Forelimb muscle (tissue), 1 donor: ENCODE results near the gene TBC1D3B. TPM values are rescaled to one million over a fixed set of nuclear protein-coding genes. Genes with fewer than 3 reads are reported as not detected.
"Not testable (repeated sequence)": the region's sequence is repeated elsewhere in the genome, so short reads cannot be mapped to it uniquely, and the experiment has no call there.

ENCODE experiments used
- DNase-seq: peaks from one replicate; pipeline ENCODE4 v3.0.0-alpha.2; 2013; ENCODE audit warnings: low read depth
- polyA plus RNA-seq: library from polyadenylated mRNA; unstranded; fragments of 120-200 nt; gene quantifications from one replicate; pipeline ENCODE4 v1.2.1, GENCODE V29; 2013; ENCODE audit not compliant: insufficient read length

Gene TBC1D3B
- polyA plus RNA-seq = 14.6 TPM

DNA sequence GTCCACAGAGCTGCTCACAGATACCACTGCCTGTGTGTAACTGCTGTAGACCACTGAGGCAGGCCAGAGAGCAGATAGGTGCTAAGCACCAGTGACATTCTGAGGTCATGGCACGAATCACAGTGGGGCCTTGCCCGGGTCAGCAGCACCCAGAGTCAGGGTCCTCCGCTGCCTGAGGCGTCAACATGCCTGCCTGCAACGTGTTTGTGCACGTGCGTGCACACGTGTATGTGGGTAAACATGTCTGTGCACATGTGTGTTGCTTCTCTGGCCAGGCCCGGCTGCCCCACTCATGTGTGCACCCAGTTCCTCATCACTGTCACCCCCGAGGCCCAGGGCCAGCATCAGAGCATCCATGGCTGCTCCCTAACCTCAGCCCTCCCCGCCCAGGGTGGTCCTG is at the start of gene TBC1D3B:
Gene TBC1D3B (minus strand): TSS at position 101 of the 400 bp plus-strand sequence. CDS start 1,586 bp downstream, outside the sequence.
- DNase-seq = not testable (repeated sequence)

DNA sequence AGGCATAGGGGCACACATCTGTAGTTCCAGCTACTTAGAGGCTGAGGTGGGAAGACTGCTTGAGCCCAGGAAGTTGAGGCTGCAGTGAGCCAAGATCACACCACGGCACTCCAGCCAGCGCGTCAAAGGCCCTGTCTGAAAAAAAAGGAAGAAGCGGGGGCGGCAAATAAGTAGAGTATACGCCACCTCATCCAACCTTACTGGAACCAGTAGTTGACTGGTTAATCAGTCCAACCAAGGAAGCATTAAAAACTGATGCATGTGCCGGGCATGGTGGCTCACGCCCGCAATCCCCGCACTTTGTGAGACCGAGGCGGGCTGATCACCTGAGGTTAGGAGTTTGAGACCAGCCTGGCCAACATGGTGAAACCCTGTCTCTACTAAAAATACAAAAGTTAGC is 46.5 kb upstream of the TBC1D3B start:
- DNase-seq = not testable (repeated sequence)

DNA sequence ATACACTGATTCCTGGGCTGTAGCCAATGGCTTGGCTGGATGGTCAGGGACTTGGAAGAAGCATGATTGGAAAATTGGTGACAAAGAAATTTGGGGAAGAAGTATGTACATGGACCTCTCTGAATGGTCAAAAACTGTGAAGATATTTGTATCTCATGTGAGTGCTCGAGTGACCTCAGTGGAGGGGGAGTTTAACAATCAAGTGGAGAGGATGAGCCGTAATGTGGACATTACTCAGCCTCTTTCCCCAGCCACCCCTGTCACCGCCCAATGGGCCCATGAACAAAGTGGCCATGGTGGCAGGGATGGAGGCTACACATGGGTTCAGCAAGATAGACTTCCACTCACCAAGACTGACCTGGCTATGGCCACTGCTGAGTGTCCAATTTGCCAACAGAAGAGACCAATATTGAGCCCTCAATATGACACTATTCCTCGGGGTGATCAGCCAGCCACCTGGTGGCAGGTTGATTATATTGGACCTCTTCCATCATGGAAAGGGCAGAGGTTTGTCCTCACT is 45.2 kb upstream of the TBC1D3B start:
- not testable (repeated sequence) for DNase-seq

DNA sequence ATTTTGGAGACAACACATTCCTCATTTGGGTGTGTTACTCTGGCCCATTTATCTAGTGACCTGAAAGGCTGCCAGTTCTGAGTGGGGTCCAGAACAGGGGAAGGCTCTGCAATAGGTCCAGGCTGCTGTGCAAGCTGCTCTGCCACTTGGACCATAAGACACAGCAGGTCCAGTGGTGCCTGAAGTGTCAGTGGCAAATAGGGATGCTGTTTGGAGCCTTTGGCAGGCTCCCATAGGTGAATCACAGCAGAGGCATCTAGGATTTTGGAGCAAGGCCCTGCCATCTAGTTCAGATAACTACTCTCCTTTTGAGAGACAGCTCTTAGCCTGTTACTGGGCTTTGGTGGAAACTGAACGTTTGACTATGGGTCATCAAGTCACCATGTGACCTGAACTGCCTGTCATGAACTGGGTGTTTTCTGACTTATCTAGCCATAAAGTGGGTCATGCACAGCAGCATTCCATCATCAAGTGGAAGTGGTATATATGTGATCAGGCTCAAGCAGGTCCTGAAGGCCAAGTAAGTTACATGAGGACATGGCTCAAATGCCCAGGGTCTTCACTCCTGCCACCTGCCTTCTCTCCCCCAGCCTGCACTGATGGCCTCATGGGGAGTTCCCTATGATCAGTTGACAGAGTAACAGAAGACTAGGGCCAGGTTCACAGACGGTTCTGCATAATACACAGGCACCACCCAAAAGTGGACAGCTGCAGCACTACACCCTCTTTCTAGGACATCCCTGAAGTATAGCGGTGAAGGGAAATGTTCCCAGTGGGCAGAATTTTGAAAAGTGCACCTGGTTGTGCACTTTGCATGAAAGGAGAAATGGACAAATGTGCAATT is 44.5 kb upstream of the TBC1D3B start:
- not testable (repeated sequence) for DNase-seq

DNA sequence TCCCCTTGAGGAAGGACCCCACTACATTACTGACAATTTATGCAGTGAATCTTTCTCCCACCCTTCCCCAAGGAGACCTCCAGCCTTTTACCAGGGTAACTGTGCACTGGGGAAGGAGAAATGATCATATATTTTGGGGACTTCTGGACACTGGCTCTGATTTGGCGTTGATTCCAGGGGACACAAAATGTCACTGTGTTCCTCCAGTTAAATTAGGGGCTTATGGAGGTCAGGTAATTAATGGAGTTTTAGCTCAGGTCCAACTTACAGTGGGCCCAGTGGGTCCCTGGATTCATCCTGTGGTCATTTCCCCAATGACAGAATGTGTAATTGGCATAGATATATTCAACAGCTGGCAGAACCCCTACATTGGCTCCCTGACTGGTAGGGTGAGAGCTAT is 43.1 kb upstream of the TBC1D3B start:
- DNase-seq = not testable (repeated sequence)

DNA sequence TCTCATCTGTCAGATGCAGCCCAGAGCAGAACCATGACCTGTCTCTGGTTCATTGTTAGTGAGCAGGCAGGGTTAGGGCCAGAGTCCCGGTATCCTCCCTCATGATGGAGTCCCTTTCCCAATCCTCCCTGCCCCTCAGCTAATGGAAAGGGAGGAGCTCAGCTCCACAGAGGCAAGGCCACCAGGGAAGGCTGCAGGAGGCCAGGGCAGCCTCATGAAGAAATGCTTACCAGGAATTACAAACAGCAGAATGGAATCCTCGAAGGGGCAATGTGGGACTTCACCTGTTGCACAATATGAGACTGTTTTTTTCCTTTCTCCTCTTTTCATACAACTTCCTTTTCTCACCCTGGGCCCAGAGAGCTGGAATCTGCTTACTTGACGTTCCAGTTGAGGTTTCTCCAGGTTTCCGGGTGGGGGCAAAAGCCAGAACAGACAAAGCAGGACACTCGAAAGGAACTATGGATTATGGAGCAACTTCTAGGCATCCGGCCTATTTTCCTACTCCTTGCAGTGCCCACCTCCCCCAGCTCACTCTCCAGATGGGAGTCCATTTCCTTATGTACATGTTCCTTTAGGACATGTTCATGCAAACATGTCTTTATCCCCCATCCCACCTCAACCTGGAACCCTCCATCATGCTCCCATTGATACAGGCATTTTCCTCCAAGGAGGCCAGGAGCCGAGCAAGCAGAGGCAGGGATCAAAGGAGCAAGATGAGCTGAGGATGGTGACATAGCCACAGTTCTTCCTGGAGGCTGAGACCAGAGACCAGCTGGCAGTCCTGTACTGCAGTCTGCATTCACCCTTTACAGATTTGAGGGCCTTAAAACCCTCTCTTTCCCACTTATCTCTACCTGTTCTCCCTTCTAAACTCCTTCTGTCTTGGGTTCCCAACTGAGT is 39.2 kb upstream of the TBC1D3B start:
- DNase-seq = not testable (repeated sequence)

DNA sequence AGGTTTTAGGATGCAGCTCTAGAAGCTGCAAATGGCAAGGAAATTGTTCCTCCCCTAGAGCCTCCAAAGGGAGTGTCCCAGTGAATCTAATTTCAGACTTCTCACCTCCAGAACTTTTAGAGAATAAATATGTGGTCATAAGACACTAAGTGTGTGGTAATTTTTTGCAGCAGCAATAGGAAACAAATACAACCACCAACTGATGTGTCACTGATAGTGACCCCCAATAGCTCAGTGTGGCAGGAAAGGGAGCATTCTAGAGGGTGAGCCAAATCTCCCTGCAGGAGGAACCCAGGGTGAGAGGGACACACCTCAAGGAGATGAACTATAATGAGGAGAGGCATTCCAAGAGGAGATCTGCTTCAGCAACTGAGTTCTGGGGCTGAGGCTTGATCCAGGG is 38.5 kb upstream of the TBC1D3B start:
- no peak for DNase-seq

DNA sequence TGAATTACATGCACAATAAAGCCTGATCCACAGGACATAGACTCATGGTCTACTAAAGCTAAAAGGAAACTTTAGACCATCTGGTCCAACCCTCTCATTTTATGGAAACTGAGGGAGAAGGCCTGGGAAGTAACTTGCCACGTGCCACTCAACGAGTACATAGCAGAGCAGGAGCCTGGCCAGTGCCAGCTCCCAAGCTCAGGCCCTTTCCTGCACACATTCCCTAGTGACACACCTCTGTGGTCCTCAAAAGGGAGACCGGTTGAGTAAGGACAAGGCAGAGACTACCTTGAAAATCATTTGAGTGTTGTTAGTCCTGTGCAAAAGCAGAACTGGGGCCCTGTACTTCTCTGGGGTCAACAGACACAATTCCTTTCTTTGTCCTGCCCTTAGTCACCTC is 37.3 kb upstream of the TBC1D3B start:
- no peak for DNase-seq

DNA sequence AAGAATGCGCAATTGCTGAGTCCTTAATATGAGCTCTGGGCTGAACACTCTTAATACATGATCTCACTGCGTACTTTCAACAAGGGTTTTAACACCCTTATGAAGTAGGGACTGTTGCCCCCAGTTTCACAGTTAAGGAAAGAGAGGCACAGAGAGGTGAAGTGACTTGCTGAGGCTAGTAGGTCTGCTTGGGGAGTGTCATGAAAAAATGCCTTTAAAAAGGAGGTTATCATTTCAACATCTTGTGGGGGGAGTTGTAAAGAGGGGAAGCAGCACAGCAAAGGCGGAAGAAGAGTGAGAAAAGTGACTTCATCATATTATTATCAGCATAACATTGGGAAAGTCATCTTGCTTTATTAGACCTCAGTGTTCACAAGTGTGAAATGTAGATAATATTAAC is 36.5 kb upstream of the TBC1D3B start:
- no peak for DNase-seq

DNA sequence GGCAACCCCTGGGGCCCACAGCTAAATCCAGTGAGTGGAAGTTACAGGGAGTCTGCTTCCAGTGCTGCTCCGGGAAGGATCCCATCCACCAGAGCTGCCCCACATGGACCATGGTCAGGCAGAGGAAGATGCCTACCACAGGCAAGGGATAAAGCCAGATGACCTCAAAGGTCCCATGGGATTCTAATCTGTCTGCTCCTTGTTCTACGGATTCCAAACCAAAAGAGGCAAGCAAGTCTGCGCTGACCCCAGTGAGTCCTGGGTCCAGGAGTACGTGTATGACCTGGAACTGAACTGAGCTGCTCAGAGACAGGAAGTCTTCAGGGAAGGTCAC is 35.8 kb upstream of the TBC1D3B start:
- no peak for DNase-seq

DNA sequence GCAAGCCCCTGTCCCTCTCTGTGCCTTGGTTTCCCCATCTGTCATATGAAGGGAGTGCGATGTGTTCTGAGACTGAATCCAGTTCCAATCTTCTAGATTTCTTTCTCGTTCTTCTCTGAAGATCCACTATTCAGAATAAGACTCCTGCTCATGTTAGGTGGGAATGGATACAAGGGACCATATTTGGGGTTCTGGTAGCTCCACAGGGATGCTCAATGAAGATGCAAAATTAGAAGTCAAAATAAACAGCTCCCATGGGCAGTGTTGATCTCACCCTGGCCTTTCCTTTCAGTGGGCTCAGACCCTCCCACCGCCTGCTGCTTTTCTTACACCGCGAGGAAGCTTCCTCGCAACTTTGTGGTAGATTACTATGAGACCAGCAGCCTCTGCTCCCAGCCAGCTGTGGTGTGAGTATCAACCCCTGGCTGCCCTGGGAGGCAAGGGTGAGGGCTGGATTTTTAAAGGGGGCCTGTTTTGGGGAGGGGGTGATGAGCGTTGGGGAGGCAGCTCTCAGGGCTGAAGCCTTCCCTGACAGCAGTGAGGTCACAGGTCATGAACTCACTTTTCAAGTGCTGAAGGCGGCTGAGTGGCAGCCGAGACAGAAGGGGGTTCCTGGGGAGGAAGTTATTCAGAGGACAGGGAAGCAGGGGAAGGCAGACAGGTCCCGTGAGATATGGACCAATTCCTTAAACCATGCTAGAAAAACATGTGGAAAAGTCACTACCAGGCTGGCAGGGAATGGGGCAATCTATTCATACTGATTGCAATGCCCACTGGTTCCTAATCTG is 35.2 kb upstream of the TBC1D3B start:
- DNase-seq = not testable (repeated sequence)

DNA sequence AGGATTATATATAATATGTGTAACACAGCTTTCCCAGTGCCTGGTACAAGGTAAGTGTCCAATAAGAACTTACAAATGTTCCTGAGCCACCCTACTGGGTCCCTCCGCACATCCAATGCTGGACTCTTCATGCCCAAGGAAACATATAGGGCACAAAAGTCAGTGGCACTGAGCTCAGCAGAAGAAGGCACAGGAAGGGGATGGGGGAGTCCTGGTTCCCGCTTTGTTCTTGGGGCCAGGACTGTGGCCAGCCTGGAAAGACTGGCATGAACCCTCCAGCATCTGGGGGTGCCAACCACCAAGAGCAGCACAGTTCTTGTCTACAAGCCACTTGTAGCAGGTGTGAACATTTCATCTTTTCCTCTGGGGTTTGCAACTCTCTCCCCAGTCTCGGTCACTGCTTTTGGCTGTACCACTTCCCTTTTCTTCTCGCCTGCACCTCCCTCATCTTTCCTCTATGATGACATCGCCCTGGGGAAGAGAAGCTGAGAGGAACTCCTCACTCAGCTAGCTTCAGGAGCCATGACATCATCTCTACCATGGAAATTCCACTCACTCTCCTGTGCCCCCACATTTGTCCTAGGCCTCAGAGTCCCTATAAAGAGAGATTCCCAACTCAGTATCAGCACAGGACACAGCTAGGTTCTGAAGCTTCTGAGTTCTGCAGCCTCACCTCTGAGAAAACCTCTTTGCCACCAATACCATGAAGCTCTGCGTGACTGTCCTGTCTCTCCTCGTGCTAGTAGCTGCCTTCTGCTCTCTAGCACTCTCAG is 34.2 kb upstream of the TBC1D3B start, which contains the start of gene CCL4L2:
Gene CCL4L2 (plus strand): TSS at position 625 of the 773 bp plus-strand sequence.
- DNase-seq = not testable (repeated sequence)

DNA sequence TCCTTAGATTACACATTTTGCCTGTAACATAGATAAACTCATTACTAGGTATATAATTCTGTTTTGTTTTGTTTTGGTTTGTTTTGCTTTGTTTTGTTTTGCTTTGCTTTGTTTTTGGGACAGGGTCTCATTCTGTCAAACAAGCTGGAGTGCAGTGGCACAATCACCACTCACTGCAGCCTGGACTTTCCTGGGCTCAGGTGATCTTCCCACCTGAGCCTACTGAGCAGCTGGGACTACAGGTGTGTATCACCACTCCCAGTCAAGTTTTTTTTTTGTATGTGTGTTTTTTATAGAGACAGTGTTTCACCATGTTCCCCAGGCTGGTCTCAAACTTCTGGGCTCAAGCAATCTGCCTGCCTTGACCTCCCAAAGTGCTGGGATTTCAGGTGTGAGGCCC is 33.1 kb upstream of the TBC1D3B start:
- no peak for DNase-seq

DNA sequence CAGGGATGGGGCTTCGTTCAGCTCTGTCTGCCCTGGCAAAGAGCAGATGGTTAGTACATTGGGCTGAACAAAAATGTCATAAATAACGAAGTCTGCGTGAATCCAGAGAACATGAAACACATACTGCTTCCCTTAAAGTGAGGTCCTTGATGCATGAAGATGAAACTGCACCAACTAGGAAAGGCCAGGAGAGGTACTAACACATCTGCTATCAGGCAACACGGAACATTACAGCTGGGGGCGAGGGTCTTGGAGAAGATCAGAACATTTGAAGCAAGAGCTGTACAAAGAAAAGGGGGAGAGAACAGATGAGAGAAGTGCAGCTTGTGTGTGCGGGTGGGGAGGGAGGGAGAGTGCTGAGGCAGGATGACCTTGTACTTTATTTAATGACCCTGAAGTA is 30.9 kb upstream of the TBC1D3B start:
- DNase-seq = not testable (repeated sequence)

DNA sequence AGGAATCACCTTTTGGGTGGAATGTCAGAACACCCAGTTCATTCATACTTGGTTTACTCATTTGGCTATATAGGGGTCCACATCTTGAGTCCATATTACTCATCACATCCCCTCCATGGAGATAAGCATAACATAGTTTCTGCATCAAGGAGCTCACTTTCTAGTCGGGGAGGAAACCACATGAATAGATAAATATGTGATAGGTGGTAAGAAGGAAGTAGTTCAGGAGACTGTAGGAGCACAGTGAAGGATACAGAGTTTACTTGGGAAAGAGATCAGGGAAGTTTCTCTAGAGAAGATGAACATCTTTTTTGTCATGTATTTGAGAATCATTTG is 30.0 kb upstream of the TBC1D3B start:
- DNase-seq = not testable (repeated sequence)

DNA sequence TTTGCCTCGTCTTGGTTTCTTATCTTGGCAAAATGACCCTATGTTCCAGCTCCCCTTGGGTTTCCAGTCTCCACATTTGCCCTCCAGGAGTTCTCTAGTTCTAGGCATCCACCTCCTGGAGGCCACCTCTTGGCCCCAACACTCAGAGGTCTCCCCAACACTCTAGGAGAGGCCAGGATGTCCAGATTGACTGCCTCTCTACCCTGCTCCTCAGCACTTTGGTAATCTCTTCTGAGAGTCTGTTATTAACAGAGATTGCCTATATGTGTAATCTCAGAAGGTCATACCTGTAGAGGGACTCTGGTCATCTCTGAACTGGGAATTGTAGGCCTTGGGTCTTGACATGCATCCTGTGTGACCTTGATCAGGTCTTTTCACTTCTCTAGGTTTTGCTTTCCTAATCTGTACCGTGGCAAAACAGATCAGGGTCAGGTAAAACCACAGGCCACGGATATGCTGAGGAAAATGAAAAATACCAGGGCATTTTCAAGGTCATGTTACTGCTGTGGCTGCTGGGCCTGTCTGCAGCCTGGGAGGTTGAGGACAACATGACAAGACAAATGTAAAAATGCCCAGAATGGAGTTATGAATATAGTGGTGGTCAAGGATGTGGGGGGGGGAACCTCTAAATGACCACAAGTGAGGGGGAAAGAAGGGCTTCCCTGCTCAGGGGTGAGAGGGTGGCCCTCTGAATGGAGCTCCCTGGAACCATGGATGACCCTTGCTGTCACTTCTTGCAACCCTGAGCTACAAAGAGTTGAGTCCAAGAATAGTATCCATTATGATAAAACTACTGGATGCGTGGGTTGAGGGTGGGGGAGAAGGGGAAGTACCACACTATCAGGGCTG is 29.4 kb upstream of the TBC1D3B start:
- DNase-seq = no peak

DNA sequence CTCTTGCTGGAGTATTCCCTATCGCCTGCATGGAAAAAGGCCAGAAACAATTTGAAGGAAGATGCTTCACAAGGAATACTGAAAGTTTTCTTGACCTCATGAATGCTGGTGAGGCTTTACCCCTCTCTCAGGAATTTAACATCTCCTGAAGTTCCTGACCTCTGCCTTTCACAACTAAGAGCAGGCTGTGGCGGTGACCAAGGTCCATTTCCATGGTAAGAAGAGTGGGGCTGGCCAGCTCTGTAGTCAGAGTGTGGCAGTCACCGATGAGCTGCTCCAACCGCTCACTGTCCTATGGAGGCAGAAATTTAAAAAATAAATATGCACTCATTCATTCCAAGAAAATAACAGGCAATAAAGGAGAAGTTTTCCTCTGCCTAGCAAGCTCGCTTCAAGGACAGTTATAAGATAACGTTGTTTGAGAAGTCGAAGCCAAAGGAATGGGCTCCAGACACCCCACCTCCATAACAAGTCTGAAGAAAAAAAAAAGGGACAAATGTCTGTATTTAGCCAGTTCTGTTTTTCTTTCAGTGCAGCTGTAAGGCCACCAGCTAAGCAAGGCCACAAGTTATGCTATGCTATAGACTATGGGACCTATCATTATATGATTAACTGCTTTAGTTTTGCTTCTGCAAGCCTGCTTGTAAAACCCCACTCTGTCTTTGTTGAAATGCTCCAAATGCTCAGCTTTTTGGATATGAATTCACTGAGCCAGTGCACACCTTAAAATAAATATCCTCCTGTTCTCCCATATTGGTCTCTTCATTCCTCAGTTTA is 28.5 kb upstream of the TBC1D3B start:
- DNase-seq = no peak

DNA sequence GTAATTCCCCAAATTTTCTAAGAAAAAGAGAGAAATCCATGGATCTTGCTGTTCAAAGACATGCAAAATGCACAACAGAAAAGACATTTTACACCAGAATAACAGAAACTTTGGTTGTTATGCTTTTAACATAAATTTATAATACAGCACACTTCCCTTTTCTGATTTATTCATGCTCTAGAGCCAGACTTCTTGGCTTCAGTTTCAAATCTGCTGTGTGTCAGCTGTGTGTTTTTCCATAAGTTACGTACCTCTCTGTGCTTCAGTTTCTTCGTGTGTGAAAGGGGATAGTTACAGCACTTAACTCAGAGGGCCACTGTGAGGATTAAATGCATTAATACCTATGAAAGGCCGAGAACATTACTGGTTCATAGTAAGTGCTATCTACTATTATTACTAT is 26.9 kb upstream of the TBC1D3B start:
- no peak for DNase-seq

DNA sequence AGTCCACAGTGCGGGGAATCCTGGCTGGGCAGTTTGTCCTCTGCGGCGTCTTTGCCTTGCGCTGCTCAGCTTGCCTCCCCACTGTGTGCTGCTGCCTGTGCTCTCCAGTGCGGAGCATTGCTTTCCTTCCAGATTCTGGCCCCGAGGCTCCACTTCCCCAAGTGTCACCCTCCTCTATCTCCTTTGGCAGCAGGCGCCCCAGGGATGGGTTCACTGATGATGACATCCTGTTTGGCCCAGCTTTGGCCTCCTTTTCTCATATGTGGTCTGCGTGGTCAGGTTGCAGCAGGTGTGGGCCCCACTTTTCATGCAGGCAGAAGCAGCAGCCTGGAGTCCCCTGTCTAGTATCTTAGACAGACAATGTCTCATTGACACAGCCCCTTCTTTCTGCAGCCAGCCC is 25.1 kb upstream of the TBC1D3B start:
- not testable (repeated sequence) for DNase-seq
